Activated CD8-positive, alpha-beta memory T cell treated with anti-CD3 and anti-CD28 coated beads for 48 hours (primary cell): ENCODE results near the gene CFAP58.

Experiments
- DNase-seq, 3 experiments: peaks; one replicate each; pipeline ENCODE4 v3.0.0-alpha.2; 2020; ENCODE audit warnings: low read depth in 2 of 3, low spot score in 2 of 3

CFAP58 gene

DNA sequence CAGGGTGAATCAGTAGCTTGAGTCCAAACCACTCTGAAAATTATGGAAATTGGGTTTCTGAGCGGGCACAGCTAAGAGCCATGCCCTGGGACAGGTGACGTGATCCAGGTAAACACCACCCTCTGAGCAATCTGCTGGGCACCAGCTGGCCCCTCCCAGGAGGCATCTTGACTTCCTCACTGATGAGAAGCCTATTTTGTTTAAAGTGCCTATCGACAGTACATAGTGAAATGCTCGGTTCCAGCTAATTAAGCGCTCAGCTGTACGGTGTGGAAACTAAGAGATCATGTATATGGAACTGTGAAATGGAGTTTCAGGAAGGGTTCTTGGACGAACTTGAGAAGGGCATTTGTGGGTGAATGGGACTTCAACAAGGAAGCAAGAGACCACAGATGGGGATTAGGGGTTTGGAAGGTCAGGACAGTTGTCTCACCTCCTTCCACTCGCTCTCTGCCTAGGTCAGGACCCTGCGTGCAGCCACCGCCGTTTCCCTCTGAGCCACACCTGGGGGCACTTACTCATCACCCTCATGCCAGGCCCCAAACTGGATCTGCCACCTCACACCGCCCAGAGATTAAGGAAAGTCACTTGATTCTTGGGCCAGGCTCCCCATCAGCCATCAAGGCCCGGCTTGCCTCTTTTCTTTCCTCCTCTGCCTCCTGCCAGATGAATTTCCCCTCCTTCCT, 18.5 kb upstream of the CFAP58 start:
- DNase-seq, result no peak

DNA sequence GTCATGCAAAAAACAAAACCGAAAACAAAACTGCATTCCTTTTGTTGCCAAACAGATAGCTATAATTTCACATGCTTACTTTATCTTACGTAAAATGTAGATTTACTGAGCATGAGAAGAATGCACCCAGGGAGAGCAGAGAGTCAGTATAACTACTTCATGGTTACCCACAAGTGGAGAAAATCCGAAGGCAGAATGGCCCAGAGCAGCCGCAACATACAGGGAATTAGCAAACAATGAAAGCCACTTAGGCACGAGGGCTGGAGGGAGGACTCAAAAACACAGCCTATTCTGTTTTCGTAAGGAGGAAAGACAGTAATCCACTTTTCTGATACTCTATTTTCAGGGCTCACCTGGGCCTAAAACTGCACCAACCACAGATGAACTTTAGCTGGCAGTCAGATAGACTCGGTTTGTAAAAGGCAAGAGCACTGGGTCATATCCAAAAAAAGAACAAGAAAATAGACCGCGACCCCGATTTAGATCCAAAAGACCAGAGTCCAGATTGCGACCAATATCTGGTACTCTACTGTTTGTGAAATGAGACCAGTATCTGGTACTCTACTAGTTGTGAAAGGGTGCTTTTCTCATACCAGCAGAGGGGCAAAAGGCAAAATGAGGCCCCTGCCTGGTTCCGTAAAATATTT, 16.7 kb upstream of the CFAP58 start:
- DNase-seq, result no peak

DNA sequence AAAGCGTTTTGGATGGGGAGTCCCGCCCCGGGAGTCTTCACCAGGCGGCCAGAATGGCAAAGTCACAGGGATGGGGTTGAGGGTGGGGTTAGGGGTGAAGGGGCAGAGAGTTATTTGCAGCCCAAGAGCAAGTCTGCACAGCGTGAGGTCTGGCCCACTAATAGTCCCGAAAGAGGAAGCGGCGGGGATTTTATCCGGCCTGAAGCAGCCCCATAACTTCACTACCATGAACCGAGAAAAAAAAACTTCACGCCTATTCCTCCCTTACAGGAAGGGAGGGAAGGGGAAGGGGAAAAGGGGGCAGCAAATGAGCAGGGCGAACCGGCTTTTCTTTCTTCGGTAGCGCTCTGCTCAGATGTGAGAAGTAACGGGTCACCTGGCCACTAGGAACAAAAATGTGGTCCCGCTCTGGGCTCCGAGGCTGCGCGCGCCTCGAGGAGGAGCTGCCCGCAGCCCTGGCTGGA, 16.1 kb upstream of the CFAP58 start:
- no peak for DNase-seq

DNA sequence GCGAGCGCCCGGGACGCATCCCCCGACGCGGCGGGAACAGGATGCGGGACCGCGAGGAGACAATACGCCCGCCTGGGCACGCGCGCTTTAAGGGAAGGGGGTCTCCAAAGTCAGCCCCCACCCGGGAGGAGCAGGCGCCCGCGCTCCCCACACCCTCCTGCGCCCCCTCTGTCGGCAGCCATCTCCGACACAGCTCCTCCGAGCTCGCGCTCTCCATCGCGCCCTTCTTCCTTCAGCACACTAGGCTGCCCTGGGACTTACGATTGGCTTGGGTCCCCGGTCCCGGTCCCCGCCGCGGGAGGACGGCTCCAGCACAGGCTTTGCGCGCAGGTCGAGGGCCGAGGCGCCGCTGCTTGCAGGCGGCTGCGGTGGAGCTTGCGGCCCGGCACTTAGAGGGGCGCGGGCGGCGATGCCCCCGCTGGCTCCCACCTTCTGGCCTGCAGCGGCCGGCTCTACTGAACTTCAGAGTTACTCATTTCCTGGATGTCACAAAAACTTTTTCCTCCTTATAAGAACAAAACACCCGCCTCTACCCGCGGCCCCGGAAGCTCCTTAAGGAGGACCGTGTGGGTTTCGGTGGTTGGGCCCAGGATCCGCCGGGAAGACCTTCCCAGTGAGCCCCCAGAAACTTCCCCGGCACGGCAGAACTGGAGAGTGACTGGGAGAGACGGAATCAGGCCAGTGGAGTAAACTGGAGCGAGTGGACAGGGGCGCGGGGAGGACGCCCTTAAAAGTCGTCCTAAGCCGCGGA, 15.5 kb upstream of the CFAP58 start, which contains the start of gene ITPRIP:
Gene ITPRIP (minus strand): TSS at position 481 of the 751 bp plus-strand sequence. CDS start 22,414 bp downstream, outside the sequence.
- DNase-seq, result peak; percentile 49 to 68 (median 60)

DNA sequence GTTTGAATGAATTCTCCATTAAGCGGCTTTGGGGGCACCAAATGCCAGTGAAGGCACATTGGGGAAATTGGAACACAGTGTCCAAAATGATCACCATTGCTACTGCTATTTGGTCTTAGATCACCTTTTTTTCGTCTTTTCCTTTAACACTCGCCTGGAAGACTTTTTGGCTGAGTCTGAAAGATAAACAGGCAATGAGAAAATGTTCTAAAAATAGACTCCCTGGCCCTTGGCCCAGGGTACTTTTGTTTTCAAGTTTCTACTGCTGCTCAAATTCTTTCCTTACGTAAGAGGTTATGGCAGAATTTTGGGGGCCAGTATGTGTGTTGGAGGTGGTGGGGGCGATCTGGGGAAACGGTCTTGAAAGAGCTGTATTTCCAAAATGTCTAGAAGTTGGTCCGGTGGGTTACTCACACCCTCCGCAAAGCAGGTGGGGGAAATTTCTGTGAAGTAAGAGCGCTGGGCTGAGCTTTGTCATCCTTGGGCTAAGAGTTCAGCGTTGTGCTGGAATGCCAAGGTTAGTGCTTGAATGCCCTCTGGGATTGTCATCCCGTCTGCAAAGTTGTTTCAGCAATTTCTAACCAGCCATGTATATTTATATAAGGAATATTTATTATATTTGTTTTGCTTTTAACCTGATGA, 14.0 kb upstream of the CFAP58 start:
- DNase-seq, result no peak

DNA sequence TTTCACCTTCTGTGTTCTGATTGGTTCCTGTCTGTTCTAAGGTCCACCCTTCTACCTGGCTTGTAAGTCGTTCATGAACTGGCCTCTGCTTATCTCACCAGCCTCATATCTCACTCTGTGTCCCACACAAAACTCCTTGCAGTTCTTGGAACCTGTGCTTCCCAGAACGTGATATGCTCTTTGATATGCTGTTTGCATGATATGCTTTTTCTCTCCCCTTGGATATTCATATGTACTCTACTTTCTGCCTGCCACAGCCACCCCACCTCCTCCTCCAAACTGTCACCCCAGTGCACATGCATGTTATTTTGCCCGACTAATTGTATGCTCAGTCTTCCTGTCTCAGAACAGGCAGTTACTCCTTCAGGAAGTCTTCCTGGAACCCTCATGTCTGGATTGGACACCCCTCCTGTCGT, 13.5 kb upstream of the CFAP58 start:
- no peak for DNase-seq

DNA sequence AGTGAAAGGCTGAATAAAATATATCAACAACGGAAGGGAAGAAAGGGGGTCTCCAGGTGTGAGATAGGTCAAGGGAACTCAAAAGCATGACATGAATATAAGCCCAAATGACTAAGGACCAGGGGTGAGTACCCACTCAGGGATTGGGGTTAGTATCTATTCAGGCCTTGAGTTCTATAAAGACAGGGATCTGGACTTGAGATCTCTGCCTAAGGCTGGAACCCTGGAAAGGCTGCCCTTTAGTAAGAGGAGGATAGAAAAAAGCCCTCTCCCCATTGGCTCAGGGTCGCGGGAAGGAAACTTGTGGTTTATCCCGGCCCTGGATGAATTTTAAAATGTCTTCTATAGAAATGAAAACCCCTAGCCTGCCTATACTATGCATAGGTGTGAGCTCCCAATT, 13.0 kb upstream of the CFAP58 start:
- no peak for DNase-seq

DNA sequence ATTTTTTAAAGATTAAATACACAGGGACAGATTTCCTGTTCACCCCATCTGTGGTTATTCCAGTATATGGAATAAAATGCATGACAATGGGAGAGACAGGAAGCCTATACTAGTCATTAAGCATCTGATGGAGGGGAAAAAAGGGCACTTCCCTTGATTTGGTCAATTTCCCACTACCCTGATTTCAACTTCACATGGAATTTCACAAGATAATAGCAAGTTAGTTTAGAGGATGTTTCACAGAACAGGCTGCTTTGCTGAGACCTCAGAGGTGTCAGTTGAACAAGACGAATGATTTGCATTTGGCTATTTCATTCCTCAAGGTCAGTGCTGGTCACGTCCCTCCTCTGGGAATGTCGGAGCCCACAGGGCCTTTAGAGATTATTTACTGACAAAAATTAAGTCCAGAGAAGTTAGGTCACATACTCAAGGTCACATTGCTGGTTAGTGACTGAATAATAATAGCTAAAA, 10.7 kb upstream of the CFAP58 start:
- no peak for DNase-seq

DNA sequence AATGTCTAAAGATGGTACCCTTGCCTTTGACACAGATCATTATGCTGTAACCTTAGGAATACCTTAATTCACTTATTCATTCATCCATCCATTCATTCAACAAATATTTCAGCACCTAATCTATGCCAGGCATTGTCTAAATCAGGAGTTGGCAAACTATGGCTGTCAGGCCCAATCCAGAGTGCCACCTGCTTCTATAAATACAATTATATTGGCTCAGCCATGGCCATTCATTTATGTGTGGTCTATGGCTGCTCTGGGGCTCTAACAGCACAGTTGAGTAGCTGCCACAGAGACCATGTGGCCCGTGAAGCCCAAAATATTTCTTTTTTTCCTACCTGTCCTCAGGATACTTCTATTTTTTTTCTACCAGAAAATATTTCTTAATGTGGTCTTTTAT, 9.4 kb upstream of the CFAP58 start:
- DNase-seq, result no peak

DNA sequence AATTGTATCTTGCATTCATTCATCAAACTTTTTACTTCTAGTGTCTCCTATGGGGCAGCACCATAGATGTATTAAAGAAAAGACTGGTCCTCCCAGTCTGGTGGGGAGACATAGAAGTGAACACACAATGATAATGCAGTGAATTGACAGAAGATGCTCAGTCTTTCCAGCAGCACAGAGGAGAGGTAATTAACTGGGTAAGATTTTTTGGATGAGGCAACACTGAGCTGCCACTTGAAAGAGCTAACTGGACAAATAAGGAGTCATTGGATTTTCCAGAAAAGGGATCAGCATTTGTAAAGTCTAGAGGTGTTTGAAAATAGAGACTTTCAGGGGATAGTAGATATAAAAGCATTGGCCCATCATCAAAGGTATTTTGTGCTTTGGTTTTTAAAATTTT, 8.1 kb upstream of the CFAP58 start:
- DNase-seq, result no peak

DNA sequence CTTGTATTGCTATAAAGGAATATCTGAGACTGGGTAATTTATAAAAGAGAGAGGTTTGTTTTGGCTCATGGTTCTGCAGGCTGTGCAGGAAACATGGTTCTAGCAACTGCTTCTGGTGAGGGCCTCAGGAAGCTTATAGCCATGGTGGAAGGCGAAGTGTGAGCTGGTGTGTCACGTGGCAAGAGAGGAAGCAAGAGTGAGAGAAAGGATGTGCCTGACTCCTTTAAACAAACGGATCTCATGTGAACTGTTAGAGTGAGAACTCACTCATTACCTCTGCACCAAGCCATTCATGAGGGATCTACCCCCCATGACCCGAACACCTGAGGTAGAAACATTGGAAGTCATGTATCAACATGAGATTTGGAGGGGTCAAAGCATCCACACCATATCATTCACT, 7.7 kb upstream of the CFAP58 start:
- DNase-seq, result no peak

DNA sequence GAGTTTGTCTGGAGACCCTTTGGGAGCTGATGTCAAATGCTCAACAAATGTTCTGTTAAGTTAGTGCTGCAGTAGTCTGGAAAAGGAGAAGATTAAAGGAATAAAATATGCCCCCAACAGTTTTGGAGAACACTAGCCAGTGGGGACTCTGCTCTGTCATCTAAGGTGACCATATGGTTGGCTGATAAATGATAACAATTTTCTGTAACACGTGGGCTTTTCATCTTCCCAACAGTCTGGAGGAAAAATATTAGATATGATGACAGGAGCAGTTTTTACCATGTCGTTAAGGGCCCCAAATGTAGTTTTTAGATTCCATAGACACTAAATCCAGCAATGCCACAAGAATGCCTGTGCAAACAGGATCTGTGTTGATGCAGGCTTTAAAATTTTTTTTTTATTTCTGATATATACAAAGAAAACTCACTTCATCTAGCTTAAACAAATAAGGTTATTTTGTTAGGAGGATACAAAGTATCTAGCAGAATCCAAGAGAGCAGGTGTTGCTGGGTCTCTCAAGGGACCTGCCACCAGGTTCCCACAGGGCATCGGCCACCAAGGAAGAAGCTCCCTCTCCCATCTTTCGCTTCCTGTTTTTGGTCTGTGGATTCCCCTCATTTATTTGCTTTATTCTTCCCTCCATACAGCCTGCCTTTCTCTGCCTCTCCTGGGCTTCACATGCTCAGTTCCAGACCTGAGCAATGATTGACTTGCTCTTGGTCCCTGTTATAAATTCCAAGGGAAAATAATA, 6.2 kb upstream of the CFAP58 start:
- no peak for DNase-seq

DNA sequence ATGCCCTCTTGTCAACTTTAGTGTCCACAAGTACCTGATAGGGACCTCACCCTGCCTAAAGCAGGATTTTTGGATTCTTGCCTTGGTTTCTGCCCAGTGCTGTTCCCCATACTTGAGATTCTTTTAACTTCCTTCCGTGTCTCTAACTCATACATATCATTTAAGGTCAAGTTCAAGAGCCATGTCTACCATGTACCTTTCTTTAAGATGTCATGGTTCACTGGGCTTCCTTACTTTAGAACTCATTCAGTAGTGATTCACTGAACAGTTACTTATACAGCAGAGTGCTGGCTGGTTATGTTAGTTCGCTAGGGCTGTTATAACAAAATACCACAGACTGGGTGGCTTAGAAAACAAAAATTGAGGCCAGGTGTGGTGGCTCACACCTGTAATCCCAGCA, 5.0 kb upstream of the CFAP58 start:
- no peak for DNase-seq

DNA sequence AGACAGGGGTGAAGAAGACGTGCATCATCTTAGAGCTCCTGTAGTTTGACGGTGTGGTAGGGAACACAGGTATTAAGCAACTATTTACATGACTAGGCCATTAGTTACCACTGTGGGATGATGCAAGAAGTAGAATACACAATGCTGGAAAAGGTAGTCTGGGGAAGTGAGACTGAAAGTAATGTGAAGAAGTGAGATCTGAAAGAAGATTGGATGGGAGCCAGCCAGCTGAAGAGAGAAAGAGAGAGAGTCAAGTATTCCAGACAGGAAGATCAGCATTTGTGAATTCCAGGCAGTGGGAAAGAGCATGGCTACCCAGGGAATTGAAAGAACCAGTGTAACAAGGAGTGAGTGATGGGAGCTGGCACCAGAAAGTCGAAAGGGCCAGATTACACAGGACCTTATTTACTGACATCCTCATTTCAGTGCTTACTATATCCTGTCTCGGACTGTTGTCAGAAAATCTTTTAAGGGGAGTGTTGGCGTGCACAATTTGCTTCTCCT, 4.0 kb upstream of the CFAP58 start:
- DNase-seq, result no peak

DNA sequence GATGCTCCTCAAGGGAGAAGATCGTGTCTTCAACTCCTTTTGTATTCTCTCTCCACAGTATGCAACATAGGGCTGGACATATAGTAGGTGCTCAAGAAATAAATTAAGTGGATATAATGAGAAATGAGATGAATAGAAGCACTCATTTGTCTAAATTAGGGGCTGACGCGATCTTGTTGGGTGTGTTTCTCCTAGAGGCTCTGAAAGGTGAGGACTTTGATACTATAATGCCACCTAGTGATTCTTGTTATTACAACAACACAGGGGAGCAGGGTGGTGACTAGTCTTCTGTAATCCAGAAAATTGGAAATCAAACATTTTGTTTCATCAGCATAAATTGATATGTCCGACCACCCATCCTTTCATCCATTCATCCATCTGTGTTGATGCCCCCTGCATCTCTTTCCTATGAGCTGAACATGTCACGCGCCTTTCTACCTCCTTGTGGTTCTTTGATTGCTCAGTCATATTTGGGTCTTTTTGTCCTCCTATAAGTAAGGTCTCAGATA, 3.5 kb upstream of the CFAP58 start:
- DNase-seq, result no peak

DNA sequence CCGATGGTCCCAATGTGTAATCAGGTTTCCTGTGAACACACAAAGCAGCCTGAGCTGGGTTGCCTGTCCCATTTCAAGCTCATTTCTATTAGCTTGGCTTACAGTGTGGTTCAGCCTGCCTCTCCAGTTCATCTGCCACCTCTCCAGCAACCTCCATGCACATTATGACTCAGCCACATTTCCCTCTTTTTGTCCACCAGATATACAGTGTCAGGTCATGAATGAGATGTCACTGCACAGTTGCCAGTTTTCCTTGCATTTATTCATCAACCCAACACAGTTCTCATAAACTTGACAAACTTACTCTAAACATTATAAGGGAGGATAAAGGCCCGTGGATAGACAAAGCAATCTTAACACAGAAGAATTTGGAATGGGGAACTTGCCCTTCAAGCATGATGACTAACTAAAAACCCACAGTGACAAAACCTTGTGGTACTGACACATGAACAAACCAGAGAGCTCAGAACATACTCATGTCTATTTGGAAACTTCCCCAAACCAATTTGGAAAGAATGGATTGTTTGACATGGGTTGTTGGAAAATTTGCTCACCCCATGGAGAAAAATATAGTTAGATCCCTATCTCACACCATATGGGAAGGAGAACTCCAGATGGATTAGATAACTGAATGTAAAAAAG, 2.5 kb upstream of the CFAP58 start:
- no peak for DNase-seq

DNA sequence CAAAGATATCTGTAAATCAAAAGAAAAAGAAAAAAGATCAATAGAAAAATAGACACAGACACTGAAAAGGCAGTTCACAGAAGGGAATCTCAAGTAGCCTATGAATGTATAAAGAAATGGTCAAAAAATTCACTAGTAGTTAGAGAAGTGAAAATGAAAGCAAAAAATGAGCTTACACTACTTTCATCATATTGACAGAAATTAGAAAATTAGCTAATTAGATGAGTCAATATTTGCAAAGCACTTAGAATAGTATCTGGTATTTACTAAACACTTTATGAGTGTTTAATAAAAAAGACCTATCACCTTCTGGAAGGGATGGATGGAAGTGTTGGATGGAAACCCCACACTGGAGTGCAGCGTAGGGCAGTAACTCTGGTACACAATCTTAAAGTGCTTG, 1.7 kb upstream of the CFAP58 start:
- no peak for DNase-seq

DNA sequence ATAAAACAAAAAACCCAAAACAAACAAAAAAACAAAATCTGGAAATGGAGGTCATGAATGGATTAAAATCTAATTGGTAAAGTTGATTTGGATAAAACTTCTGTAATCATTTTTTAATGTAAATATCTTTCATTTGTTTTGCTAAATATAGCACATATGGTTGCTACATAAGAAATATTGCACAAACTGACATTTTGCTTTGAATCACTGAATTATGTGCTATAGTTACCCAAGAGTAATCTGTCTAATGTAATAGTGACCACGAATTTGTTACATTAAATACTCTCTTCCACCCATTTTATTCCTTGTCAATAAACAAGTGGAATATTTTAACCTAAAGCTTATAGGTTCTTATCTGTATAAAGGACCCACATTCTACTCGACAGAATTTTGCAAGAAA, 6.2 kb downstream of the CFAP58 start:
- DNase-seq, result no peak

DNA sequence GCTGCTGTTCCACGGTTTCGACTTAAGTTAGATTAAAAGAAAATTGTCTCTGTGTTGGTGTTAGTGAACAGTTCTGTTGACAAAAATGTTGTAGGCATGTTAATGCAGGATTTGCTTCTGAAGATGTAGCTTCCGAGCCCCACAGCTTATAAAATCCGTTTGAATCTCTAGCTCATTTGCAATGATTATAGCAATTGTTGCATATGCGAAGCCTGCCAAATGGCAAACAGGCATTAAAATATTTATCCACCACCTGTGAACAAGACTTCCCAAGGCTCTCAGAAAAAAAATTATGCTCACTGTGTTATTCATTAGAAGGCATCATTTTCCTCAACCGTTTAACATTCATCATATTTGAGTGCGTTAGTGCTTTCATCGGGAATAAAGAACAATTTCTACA, 14.3 kb downstream of the CFAP58 start:
- no peak for DNase-seq

DNA sequence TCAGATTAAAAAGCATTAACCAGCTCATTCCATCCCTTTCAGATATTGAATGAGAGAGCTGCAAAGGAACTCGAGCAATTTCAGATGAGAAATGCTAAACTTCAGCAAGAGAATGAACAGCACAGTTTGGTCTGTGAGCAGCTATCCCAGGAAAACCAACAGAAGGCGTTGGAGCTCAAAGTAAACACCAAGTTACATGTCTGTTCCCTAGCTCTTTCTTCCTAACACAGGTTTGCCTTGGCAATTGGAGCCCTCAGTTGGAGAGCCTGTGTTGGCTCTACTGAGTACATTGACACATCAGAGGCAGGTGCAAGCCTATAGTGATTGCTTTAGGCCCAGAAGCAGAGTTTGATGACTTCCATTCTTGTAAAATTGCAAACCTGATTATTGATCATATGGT, 14.7 kb downstream of the CFAP58 start:
- no peak for DNase-seq
